ENCODE measurements around the gene MAP1S. TPM values are rescaled to one million over a fixed set of nuclear protein-coding genes. Genes with fewer than 3 reads are reported as not detected.
A peak's percentile ranks its signal among the peaks of the same experiment; 100 is the strongest.

MAP1S gene
- total RNA-seq, 1 donor from 2014 or later, result 93.4 TPM

GRCh38 chr19:17749912-17750317, 30.6 kb downstream of the MAP1S start:
- no peak overlapping the region for H3K27ac Mint-ChIP-seq (ENCODE audit: unreplicated experiment)
- no peaks in the 10 kb centered on the region for H3K27me3 Mint-ChIP-seq (ENCODE audit: low read depth)
- DNase-seq (ENCODE audit: low read depth, low spot score), result no peak
- H3K4me3 Mint-ChIP-seq, result no peak overlapping the region
- H3K9me3 Mint-ChIP-seq, result no peaks in the 10 kb centered on the region
- peaks cover 26% of the 10 kb centered on the region for H3K4me1 Mint-ChIP-seq
- TF ChIP-seq CTCF (conservative IDR thresholded peaks at IDR 0.05), result no peak
- H3K36me3 Mint-ChIP-seq (ENCODE audit: low read depth), result no peaks in the 10 kb centered on the region

- TF ChIP-seq CTCF (conservative IDR thresholded peaks at IDR 0.05), result no peak
- no peaks in the 10 kb centered on the region for H3K27me3 Mint-ChIP-seq (ENCODE audit: low read depth)
- H3K36me3 Mint-ChIP-seq (ENCODE audit: low read depth), result no peaks in the 10 kb centered on the region
- peaks cover 38% of the 10 kb centered on the region for H3K4me1 Mint-ChIP-seq
- DNase-seq (ENCODE audit: low read depth, low spot score), result no peak
- peak within 1 kb of the TSS; percentile 8 for H3K4me3 Mint-ChIP-seq
- H3K9me3 Mint-ChIP-seq, result no peaks in the 10 kb centered on the region
- H3K27ac Mint-ChIP-seq (ENCODE audit: unreplicated experiment), result no peak within 1 kb of the TSS
Measured at GRCh38 chr19:17751103-17751911, 32.0 kb downstream of the MAP1S start, which contains the start of gene FCHO1. Gene FCHO1, plus strand, starts transcription at chr19:17751477. Its CDS starts 3,688 bp downstream, at chr19:17755165.

- peaks cover 38% of the 10 kb centered on the region for H3K4me1 Mint-ChIP-seq
- H3K36me3 Mint-ChIP-seq (ENCODE audit: low read depth), result no peaks in the 10 kb centered on the region
- DNase-seq (ENCODE audit: low read depth, low spot score), result no peak
- H3K27ac Mint-ChIP-seq (ENCODE audit: unreplicated experiment), result no peak overlapping the region
- no peaks in the 10 kb centered on the region for H3K27me3 Mint-ChIP-seq (ENCODE audit: low read depth)
- no peak for TF ChIP-seq CTCF (conservative IDR thresholded peaks at IDR 0.05)
- no peaks in the 10 kb centered on the region for H3K9me3 Mint-ChIP-seq
- H3K4me3 Mint-ChIP-seq, result peak overlapping the region; percentile 8
Measured at GRCh38 chr19:17751912-17752273, 32.6 kb downstream of the MAP1S start.

- Mint-ChIP-seq H3K4me1 (peaks cover 34% of the 10 kb centered on the region), H3K9me3 (no peaks in the 10 kb centered on the region), H3K27me3 (ENCODE audit: low read depth) (no peaks in the 10 kb centered on the region), H3K36me3 (ENCODE audit: low read depth) (no peaks in the 10 kb centered on the region), H3K27ac (ENCODE audit: unreplicated experiment) (no peak overlapping the region), H3K4me3 (no peak overlapping the region)
- no peak for TF ChIP-seq CTCF (conservative IDR thresholded peaks at IDR 0.05)
- no peak for DNase-seq (ENCODE audit: low read depth, low spot score)
Measured at GRCh38 chr19:17752865-17753639, 33.8 kb downstream of the MAP1S start.

- no peaks in the 10 kb centered on the region for H3K36me3 Mint-ChIP-seq (ENCODE audit: low read depth)
- peak overlapping the region; percentile 54 for H3K4me3 Mint-ChIP-seq
- peak; percentile 50 for DNase-seq (ENCODE audit: low read depth, low spot score)
- no peaks in the 10 kb centered on the region for H3K27me3 Mint-ChIP-seq (ENCODE audit: low read depth)
- no peak for TF ChIP-seq CTCF (conservative IDR thresholded peaks at IDR 0.05)
- peaks cover 34% of the 10 kb centered on the region for H3K4me1 Mint-ChIP-seq
- H3K9me3 Mint-ChIP-seq, result no peaks in the 10 kb centered on the region
- H3K27ac Mint-ChIP-seq (ENCODE audit: unreplicated experiment), result no peak overlapping the region
Measured at GRCh38 chr19:17753976-17754375, 34.7 kb downstream of the MAP1S start.

Data from neural crest cell (in vitro differentiated cells).